Natural killer cell (primary cell): ENCODE measurements around the gene MOB3C. TPM values are rescaled to one million over a fixed set of nuclear protein-coding genes. Genes with fewer than 3 reads are reported as not detected.

Experiments used
- ATAC-seq, 3 donors: fragments of 150-1000 bp in 2 of 3; fragments of 200-7000 bp in 1 of 3; cut with Tn5 transposase; 1 replicate in 1 of 3; 2 replicates in 2 of 3; pipeline ENCODE4 v1.10.0; 2021; ENCODE audit warnings: mild to moderate bottlenecking in 2 of 3, moderate library complexity in 2 of 3
- DNase-seq, 2 donors: peaks; one replicate each; pipeline versions ENCODE4 v3.0.0 to v3.0.0-alpha.2; 2013 to 2021; ENCODE audit warnings: mixed read lengths in 1 of 2
- H3K27ac ChIP-seq: one replicate; pipeline ENCODE4 v1.5.1; 2013; ENCODE audit warnings: mild to moderate bottlenecking, low read length
- H3K27me3 ChIP-seq: one replicate; pipeline ENCODE4 v1.6.1; 2013; ENCODE audit warnings: low read length; ENCODE audit not compliant: control insufficient read depth, insufficient read depth
- H3K36me3 ChIP-seq: one replicate; pipeline ENCODE4 v1.6.1; 2013; ENCODE audit warnings: low read length; ENCODE audit not compliant: control insufficient read depth, insufficient read depth
- H3K4me1 ChIP-seq: one replicate; pipeline ENCODE4 v1.6.1; 2013; ENCODE audit warnings: low read length; ENCODE audit not compliant: control insufficient read depth, insufficient read depth
- H3K4me3 ChIP-seq: one replicate; pipeline ENCODE4 v1.5.1; 2013; ENCODE audit warnings: low read length
- H3K9me3 ChIP-seq: one replicate; pipeline ENCODE4 v1.6.1; 2013; ENCODE audit warnings: low read length; ENCODE audit not compliant: control insufficient read depth, insufficient read depth
- H3K27ac Mint-ChIP-seq, 2 donors: one replicate each; pipeline ENCODE4 v1.8.0; 2022; ENCODE audit warnings: mild to moderate bottlenecking in 2 of 2, mixed read lengths in 2 of 2, moderate library complexity in 1 of 2
- H3K27me3 Mint-ChIP-seq, 2 donors: one replicate each; pipeline ENCODE4 v1.8.0; 2022; ENCODE audit warnings: low read depth in 2 of 2, mixed read lengths in 2 of 2
- H3K36me3 Mint-ChIP-seq: one replicate; pipeline ENCODE4 v1.8.0; 2022; ENCODE audit warnings: mixed read lengths
- H3K4me1 Mint-ChIP-seq, 2 donors: one replicate each; pipeline ENCODE4 v1.8.0; 2022; ENCODE audit warnings: mixed read lengths in 2 of 2
- H3K4me3 Mint-ChIP-seq: one replicate; pipeline ENCODE4 v1.8.0; 2022; ENCODE audit warnings: mild to moderate bottlenecking, moderate library complexity, mixed read lengths
- H3K9me3 Mint-ChIP-seq, 2 donors: one replicate each; pipeline ENCODE4 v1.8.0; 2022; ENCODE audit warnings: mixed read lengths in 2 of 2
- WGBS: methylation state at CpG from one replicate; pipeline ENCODE4 v1.1.7; 2013; ENCODE audit warnings: missing lambda C conversion rate; ENCODE audit not compliant: insufficient coverage; 5-methylcytosine and 5-hydroxymethylcytosine counted together
- intact Hi-C: fragments of 100-400 bp; cut with micrococcal nuclease; formaldehyde crosslinking; loops from one replicate; pipeline ENCODE4 v1.14.2; 2022
- total RNA-seq, 4 donors: library from RNA; stranded (reverse); fragments of 120-200 nt in 1 of 4; gene quantifications; one replicate each; pipeline versions ENCODE4 v1.2.3 to v1.2.4, GENCODE V29; 2013 to 2022
- TF ChIP-seq, protein P1 (sequence below): fragments of 200-600 bp; IDR thresholded peaks from one replicate; pipeline ENCODE4 v1.8.0; 2022; ENCODE audit warnings: antibody characterized with exemption

The MOB3C gene
- total RNA-seq, 3 donors from 2014 or later (not counting 1 experiment from before 2014, with no cell fraction given) = 16.7 to 25.1 (median 19.2) TPM

- 100% methylated on average over 1 of the region's 3 CpGs for WGBS
- H3K4me1 ChIP-seq = peaks cover 43% of the 10 kb centered on the region
- H3K27ac ChIP-seq = no peak overlapping the region
- ATAC-seq (no peak), DNase-seq (no peak)
- H3K4me3 ChIP-seq = no peak overlapping the region
- Mint-ChIP-seq H3K36me3 (no peaks in the 10 kb centered on the region), H3K27ac (peak overlapping the region; percentile 81 to 94), H3K4me1 (peaks cover 31 to 43% of the 10 kb centered on the region in 2 donors), H3K27me3 (no peaks in the 10 kb centered on the region), H3K4me3 (peak overlapping the region; percentile 84), H3K9me3 (no peaks in the 10 kb centered on the region)
- no peaks in the 10 kb centered on the region for H3K9me3 ChIP-seq
- intact Hi-C loops = loop anchor here (5.0 kb wide), 1 partner anchor 99 kb away; the partner anchor contains the start of gene EFCAB14
- H3K27me3 ChIP-seq = no peaks in the 10 kb centered on the region
- TF ChIP-seq, protein P1, sequence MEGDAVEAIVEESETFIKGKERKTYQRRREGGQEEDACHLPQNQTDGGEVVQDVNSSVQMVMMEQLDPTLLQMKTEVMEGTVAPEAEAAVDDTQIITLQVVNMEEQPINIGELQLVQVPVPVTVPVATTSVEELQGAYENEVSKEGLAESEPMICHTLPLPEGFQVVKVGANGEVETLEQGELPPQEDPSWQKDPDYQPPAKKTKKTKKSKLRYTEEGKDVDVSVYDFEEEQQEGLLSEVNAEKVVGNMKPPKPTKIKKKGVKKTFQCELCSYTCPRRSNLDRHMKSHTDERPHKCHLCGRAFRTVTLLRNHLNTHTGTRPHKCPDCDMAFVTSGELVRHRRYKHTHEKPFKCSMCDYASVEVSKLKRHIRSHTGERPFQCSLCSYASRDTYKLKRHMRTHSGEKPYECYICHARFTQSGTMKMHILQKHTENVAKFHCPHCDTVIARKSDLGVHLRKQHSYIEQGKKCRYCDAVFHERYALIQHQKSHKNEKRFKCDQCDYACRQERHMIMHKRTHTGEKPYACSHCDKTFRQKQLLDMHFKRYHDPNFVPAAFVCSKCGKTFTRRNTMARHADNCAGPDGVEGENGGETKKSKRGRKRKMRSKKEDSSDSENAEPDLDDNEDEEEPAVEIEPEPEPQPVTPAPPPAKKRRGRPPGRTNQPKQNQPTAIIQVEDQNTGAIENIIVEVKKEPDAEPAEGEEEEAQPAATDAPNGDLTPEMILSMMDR = no peak
- no peaks in the 10 kb centered on the region for H3K36me3 ChIP-seq
These were observed 1.2 kb upstream of the MOB3C start for GRCh38 chr1:46617833-46618232.

DNA sequence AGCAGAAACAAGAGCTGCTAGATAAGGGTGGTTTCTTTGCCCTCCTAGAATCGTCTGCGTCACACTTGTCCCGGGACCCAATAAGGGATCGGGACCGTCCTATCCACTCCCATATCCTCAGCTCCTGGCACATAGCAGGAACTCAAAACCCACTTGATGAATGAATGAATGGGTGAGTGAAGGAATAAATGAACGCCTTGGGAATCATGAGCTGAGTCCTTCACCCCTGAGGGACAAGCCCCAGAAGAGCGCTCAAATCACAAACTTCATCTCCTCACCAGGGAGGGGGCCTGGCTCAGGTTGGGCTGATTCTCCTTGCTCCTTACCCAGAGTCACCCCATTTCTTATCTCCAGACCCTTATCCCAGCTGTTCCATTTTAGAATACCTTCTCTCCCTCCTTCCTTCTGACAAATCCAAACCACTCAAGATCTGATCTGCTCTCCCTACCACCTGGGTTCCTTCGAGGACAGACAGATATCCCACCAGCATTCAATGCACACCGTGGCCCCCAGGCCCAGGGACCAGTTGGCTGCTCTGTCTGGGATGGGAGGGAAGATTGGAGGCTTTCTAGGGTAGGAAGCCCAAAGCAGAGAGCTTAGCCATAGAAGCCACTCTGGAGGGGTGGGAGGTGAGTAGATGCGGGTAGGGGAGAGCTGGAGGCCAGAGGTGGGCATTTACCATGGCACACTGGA, 643 bp upstream of the MOB3C start:
- intact Hi-C loops = loop anchor here (5.0 kb wide), 1 partner anchor 100 kb away; the partner anchor contains the start of gene EFCAB14
- Mint-ChIP-seq H3K27ac (peak overlapping the region; percentile 81 to 94), H3K36me3 (no peaks in the 10 kb centered on the region), H3K4me3 (peak overlapping the region; percentile 84), H3K4me1 (peaks cover 35 to 49% of the 10 kb centered on the region in 2 donors), H3K9me3 (no peaks in the 10 kb centered on the region), H3K27me3 (no peaks in the 10 kb centered on the region)
- ATAC-seq (no peak), DNase-seq (no peak)
- Histone ChIP-seq H3K27ac (peak overlapping the region; percentile 85), H3K4me1 (peaks cover 46% of the 10 kb centered on the region), H3K9me3 (no peaks in the 10 kb centered on the region), H3K27me3 (no peaks in the 10 kb centered on the region), H3K4me3 (peak overlapping the region; percentile 93), H3K36me3 (no peaks in the 10 kb centered on the region)
- WGBS = 61% methylated on average over 8 of the region's 10 CpGs
- TF ChIP-seq, protein P1 = no peak

GRCh38 chr1:46615735-46616134, 876 bp downstream of the MOB3C start:
- peak overlapping the region; percentile 84 for H3K4me3 Mint-ChIP-seq
- ATAC-seq (no peak), DNase-seq (no peak)
- peaks cover 4% of the 10 kb centered on the region for H3K36me3 ChIP-seq
- intact Hi-C loops = loop anchor here (1.0 to 5.0 kb wide), 2 partner anchors 11 to 102 kb away; partner anchors contain the start of genes EFCAB14 and MKNK1
- H3K27me3 ChIP-seq = no peaks in the 10 kb centered on the region
- no peaks in the 10 kb centered on the region for H3K9me3 ChIP-seq
- TF ChIP-seq, protein P1 = no peak
- H3K9me3 Mint-ChIP-seq = no peaks in the 10 kb centered on the region
- H3K4me1 Mint-ChIP-seq = peaks cover 44 to 60% of the 10 kb centered on the region in 2 donors
- H3K4me1 ChIP-seq = peaks cover 56% of the 10 kb centered on the region
- peak overlapping the region; percentile 85 for H3K27ac ChIP-seq
- 57% methylated on average over 3 of the region's 3 CpGs for WGBS
- H3K27me3 Mint-ChIP-seq = no peaks in the 10 kb centered on the region
- no peaks in the 10 kb centered on the region for H3K36me3 Mint-ChIP-seq
- H3K4me3 ChIP-seq = peak overlapping the region; percentile 93
- H3K27ac Mint-ChIP-seq = peak overlapping the region; percentile 81 to 94
